ENCODE results near the gene PIGU. TPM values are rescaled to one million over a fixed set of nuclear protein-coding genes. Genes with fewer than 3 reads are reported as not detected.

PIGU gene
- total RNA-seq, 4 donors from 2014 or later = 12.8 to 14.1 (median 13.7) TPM

DNA sequence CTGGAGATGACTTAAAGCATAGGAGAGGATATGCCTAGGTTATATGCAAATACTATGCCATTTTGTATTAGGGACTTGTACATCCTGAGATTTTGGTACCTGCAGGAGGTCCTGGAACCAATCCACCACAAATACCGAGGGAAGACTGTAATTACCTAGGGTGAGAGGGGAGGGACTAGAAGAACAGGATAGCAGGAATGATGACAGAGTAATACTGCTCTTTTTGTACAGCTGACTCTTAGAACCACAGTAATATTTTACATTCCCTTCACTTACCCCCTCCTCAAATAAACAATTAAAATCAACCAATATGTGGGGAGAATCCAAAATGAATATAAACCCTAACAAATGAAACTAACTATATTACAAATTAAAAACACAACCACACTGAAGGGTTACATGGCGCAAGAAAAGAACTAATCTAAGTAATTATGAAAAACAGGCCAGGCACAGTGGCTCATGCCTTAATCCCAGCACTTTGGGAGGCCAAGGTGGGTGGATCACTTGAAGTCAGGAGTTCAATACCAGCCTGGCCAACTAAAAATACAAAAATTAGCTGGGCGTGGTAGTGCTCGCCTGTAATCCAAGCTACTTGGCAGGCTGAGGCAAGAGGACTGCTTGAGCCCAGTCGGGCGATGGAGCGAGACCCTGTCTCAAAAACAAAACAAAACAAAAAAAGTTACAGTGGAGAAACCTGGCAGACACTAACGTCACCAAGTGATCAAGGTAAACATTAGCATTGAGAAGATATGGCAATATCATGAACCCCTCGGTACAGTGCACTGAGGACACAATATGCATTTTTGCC is 81.3 kb downstream of the PIGU start:
- no peak for TF ChIP-seq POLR2A (IDR thresholded peaks at IDR 0.05)
- TF ChIP-seq, protein P1, sequence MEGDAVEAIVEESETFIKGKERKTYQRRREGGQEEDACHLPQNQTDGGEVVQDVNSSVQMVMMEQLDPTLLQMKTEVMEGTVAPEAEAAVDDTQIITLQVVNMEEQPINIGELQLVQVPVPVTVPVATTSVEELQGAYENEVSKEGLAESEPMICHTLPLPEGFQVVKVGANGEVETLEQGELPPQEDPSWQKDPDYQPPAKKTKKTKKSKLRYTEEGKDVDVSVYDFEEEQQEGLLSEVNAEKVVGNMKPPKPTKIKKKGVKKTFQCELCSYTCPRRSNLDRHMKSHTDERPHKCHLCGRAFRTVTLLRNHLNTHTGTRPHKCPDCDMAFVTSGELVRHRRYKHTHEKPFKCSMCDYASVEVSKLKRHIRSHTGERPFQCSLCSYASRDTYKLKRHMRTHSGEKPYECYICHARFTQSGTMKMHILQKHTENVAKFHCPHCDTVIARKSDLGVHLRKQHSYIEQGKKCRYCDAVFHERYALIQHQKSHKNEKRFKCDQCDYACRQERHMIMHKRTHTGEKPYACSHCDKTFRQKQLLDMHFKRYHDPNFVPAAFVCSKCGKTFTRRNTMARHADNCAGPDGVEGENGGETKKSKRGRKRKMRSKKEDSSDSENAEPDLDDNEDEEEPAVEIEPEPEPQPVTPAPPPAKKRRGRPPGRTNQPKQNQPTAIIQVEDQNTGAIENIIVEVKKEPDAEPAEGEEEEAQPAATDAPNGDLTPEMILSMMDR (IDR thresholded peaks at IDR 0.05 in 4 of 5, conservative IDR thresholded peaks at IDR 0.05 in 1 of 5) = no peak
- no peaks in the 10 kb centered on the region for H3K9me3 ChIP-seq
- in situ Hi-C loops (cut with MboI; ENCODE audit: low sequenced_read_pairs in 4 of 4) = loop anchor here in 3 of 4 donors (25.0 kb wide), 1 partner anchor 167 kb away; no protein-coding TSS in a partner anchor
- H3K36me3 ChIP-seq = no peaks in the 10 kb centered on the region
- H3K27me3 ChIP-seq = no peaks in the 10 kb centered on the region
- no peak overlapping the region for H3K4me3 ChIP-seq
- H3K27ac ChIP-seq = no peak overlapping the region
- intact Hi-C loops (cut with DNase I; ENCODE audit: low total_unique reads) = no loop called here
- no peak for DNase-seq
- ATAC-seq = no peak
- H3K4me1 ChIP-seq = peaks cover 0 to 4% of the 10 kb centered on the region in 2 donors

DNA sequence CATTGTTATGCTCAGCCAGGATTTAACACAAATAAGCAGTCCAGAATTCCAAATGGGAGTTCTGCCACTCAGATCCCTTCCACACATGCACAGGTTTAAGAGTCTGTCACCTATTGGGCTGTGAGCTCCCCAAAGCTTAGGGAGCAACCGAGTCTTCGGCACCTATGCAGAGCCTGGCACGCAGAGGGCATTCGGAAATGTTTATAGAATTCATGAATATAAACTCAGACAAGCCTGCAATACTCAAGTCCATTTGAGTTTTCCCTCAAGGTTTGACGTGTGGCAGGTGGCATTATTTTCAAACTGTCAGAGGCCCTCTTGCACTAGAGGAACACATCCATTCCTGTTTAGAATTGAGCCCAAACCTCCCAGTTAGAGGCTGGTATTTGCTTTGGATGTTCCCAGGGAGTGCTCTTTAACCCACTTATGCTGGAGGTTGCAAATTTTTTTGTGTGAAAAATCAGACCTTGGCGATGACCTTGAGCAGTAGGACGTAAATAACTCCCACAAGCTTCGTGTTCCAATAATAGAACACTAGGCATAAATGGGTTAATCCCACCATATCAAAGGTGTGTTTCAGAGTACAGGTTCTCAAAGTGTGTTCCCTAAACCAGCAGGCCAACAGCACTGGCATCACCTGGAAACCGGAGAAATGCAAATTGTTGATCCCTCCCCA is 90.3 kb downstream of the PIGU start:
- H3K4me3 ChIP-seq = no peak overlapping the region
- H3K27me3 ChIP-seq = no peaks in the 10 kb centered on the region
- peaks cover 4 to 15% of the 10 kb centered on the region in 2 donors for H3K4me1 ChIP-seq
- no peaks in the 10 kb centered on the region for H3K9me3 ChIP-seq
- DNase-seq (no peak), ATAC-seq (no peak)
- in situ Hi-C loops (cut with MboI; ENCODE audit: low sequenced_read_pairs in 4 of 4) = loop anchor here in 3 of 4 donors (25.0 kb wide), 1 partner anchor 176 kb away; no protein-coding TSS in a partner anchor
- H3K36me3 ChIP-seq = no peaks in the 10 kb centered on the region
- no peak for TF ChIP-seq POLR2A (IDR thresholded peaks at IDR 0.05)
- TF ChIP-seq, protein P1 (IDR thresholded peaks at IDR 0.05 in 4 of 5, conservative IDR thresholded peaks at IDR 0.05 in 1 of 5) = no peak
- H3K27ac ChIP-seq = no peak overlapping the region
- intact Hi-C loops (cut with DNase I; ENCODE audit: low total_unique reads) = no loop called here

DNA sequence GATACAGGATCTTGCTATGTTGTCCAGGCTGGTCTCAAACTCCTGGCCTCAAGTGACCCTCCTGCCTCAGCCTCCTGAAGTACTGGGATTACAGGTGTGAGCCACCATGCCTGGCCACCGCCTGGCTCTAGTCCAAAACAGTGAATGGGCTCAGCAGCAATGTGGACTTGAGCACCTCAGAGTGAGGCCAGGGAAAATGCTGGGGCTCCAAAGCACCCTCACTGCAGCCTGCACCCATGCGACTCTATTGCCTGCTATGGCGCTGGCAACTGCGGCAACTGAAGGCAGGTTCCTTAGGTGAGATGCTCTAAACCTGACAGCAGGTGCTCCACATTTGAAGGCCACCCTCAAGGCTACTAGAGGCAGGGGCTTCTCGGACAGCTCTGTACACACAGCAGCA is 91.9 kb downstream of the PIGU start:
- Histone ChIP-seq H3K27me3 (no peaks in the 10 kb centered on the region), H3K27ac (no peak overlapping the region), H3K4me3 (no peak overlapping the region), H3K9me3 (no peaks in the 10 kb centered on the region), H3K36me3 (no peaks in the 10 kb centered on the region), H3K4me1 (peaks cover 8 to 15% of the 10 kb centered on the region in 2 donors)
- intact Hi-C loops (cut with DNase I; ENCODE audit: low total_unique reads) (no loop called here), in situ Hi-C loops (cut with MboI; ENCODE audit: low sequenced_read_pairs in 4 of 4) (loop anchor here in 3 of 4 donors (25.0 kb wide), 1 partner anchor 177 kb away; no protein-coding TSS in a partner anchor)
- DNase-seq = no peak
- no peak for TF ChIP-seq POLR2A (IDR thresholded peaks at IDR 0.05)
- TF ChIP-seq, protein P1 (IDR thresholded peaks at IDR 0.05 in 4 of 5, conservative IDR thresholded peaks at IDR 0.05 in 1 of 5) = no peak
- no peak for ATAC-seq

DNA sequence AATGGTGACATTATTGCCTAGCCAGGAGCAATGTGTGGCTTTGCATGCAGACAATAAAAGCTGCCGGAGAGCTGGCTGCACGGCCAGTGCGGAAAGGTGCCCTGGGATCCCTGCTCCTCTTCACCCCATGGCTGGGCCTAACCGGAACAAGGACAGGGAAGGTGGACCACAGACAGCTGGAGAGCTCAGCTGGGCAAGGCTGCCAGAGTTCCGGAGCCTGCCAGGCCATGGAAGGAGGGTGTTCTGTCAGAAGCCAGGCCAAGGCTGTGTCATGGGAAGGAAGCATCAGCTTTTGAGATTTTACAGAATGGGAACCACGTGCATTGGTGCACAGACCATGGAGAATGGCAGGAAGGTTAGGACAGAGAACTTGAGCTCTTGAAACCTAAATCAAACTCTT is 93.3 kb downstream of the PIGU start:
- Histone ChIP-seq H3K36me3 (no peaks in the 10 kb centered on the region), H3K4me3 (no peak overlapping the region), H3K27me3 (no peaks in the 10 kb centered on the region), H3K4me1 (peaks cover 11 to 24% of the 10 kb centered on the region in 2 donors), H3K27ac (peak overlapping the region in 3 of 4 donors; percentile 15 to 45 (median 34)), H3K9me3 (no peaks in the 10 kb centered on the region)
- in situ Hi-C loops (cut with MboI; ENCODE audit: low sequenced_read_pairs in 4 of 4) (loop anchor here in 3 of 4 donors (25.0 kb wide), 1 partner anchor 179 kb away; no protein-coding TSS in a partner anchor), intact Hi-C loops (cut with DNase I; ENCODE audit: low total_unique reads) (no loop called here)
- DNase-seq (no peak), ATAC-seq (peak; percentile 35 to 42)
- TF ChIP-seq POLR2A (IDR thresholded peaks at IDR 0.05) = no peak
- TF ChIP-seq, protein P1 (IDR thresholded peaks at IDR 0.05 in 4 of 5, conservative IDR thresholded peaks at IDR 0.05 in 1 of 5) = no peak

All from gastrocnemius medialis (tissue), 4 donors.